ENCODE data around the gene TENM3.

Gene TENM3

DNA sequence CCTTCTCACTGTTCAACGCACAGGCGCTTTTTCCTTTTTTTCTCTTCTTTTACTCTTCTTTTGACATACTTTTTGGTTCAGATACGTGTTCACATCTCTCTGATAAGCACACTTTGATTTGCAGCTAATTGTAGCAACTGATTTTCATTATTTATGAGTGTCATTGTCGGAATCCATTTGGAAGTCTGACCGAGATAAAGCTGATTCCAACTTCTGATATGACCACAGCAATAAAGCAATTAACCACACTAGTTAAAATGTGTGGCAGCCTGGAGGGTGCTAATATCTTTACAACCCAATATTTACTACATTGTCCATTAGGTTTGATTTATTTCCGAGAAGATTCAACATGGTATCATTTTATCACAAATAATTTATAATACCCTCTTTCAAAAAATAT lies 101.8 kb downstream of the TENM3 start:
- H3K27ac ChIP-seq (ENCODE audit: low read depth, low read length): no peak overlapping the region
- no peak overlapping the region for H3K9ac ChIP-seq (ENCODE audit: low read length)
- no peaks in the 10 kb centered on the region for H3K36me3 ChIP-seq (ENCODE audit: insufficient read depth, low read length)
- no peak overlapping the region for H3K4me3 ChIP-seq (ENCODE audit: low read depth in 1 of 2, low read length in 2 of 2)
- no peaks in the 10 kb centered on the region for H3K9me3 ChIP-seq (ENCODE audit: low read length)
- no peaks in the 10 kb centered on the region for H3K4me1 ChIP-seq (ENCODE audit: insufficient read depth, low read length)
- H3K27me3 ChIP-seq (ENCODE audit: control insufficient read depth in 1 of 2, insufficient read depth in 2 of 2, low read length in 2 of 2): no peaks in the 10 kb centered on the region

DNA sequence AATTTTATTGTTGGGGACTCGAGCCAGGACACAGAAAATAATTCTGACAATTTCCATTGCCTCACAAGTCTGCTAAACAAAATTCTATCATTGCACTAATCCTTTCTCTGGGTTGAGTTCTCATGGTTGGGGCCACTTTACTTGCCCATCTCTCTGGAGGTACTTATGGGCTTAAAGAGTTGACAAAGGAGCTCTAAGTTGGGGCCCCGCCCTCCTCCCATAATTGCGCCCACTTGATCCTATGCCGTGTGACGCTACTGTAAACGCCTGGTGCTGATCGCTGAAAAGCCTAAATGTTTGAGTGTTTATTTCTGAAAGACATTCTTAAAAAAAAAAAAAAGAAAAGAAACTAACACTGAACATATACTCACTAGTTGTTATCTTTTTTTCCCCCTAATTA lies 103.0 kb downstream of the TENM3 start:
- Histone ChIP-seq H3K9ac (ENCODE audit: low read length) (no peak overlapping the region), H3K27ac (ENCODE audit: low read depth, low read length) (no peak overlapping the region), H3K27me3 (ENCODE audit: control insufficient read depth in 1 of 2, insufficient read depth in 2 of 2, low read length in 2 of 2) (no peaks in the 10 kb centered on the region), H3K4me3 (ENCODE audit: low read depth in 1 of 2, low read length in 2 of 2) (no peak overlapping the region), H3K4me1 (ENCODE audit: insufficient read depth, low read length) (no peaks in the 10 kb centered on the region), H3K36me3 (ENCODE audit: insufficient read depth, low read length) (no peaks in the 10 kb centered on the region), H3K9me3 (ENCODE audit: low read length) (no peaks in the 10 kb centered on the region)

DNA sequence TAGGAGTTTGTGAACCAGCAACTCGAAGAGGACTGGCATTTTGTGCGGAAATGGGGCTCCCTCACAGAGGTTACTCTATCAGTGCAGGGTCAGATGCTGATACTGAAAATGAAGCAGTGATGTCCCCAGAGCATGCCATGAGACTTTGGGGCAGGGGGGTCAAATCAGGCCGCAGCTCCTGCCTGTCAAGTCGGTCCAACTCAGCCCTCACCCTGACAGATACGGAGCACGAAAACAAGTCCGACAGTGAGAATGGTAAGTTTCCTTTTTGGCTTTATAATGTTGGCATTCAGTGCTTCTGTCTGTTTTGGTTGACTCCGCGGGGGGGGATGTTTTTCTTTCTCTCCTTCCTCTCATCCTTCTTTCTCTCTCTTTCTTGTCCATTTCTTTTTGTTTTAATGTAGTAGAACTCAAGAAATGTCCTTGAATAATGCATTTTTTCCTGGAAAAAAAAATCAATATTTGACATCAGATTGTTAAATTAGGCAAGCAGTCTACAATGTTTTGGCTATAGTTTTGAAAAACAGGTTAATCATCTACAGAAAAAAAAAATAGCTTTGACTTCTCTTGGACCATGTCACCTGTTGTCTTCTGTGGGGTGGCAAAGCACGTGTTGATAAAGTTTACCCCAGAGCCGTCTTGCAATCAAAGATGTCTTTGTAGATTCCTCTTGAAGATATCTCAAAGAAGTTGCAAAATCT lies 103.6 kb downstream of the TENM3 start:
- no peaks in the 10 kb centered on the region for H3K36me3 ChIP-seq (ENCODE audit: insufficient read depth, low read length)
- no peak overlapping the region for H3K9ac ChIP-seq (ENCODE audit: low read length)
- H3K4me3 ChIP-seq (ENCODE audit: low read depth in 1 of 2, low read length in 2 of 2): no peak overlapping the region
- H3K9me3 ChIP-seq (ENCODE audit: low read length): no peaks in the 10 kb centered on the region
- no peaks in the 10 kb centered on the region for H3K27me3 ChIP-seq (ENCODE audit: control insufficient read depth in 1 of 2, insufficient read depth in 2 of 2, low read length in 2 of 2)
- H3K27ac ChIP-seq (ENCODE audit: low read depth, low read length): no peak overlapping the region
- H3K4me1 ChIP-seq (ENCODE audit: insufficient read depth, low read length): no peaks in the 10 kb centered on the region

DNA sequence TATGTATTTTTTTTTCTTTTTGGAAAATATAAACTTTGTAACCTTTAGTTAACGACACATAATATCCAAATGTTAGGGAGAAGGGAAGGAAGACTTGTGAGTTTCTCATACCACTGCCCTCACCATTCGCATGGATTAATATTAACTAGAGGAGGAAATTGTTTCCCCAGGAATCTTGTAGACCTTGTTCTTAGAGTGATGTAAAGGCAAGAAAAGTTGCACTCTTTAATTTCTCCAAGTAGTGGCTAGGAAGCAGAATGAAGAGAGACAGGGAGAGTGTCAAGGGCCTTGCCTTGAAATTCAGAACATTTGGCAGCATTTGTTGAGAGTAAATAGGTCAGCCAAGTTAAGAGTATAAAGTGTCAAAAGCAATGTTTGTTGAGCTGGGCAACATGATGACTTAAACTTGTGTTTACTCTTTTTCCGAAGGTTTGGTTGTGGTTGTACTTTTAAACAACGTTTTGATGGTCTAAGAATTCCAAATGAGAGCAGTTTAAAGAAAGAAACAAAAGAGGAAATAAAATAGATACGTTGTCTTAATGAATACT lies 105.7 kb downstream of the TENM3 start:
- H3K36me3 ChIP-seq (ENCODE audit: insufficient read depth, low read length): no peaks in the 10 kb centered on the region
- no peaks in the 10 kb centered on the region for H3K27me3 ChIP-seq (ENCODE audit: control insufficient read depth in 1 of 2, insufficient read depth in 2 of 2, low read length in 2 of 2)
- H3K4me1 ChIP-seq (ENCODE audit: insufficient read depth, low read length): no peaks in the 10 kb centered on the region
- no peak overlapping the region for H3K27ac ChIP-seq (ENCODE audit: low read depth, low read length)
- no peak overlapping the region for H3K4me3 ChIP-seq (ENCODE audit: low read depth in 1 of 2, low read length in 2 of 2)
- no peaks in the 10 kb centered on the region for H3K9me3 ChIP-seq (ENCODE audit: low read length)
- no peak overlapping the region for H3K9ac ChIP-seq (ENCODE audit: low read length)

GRCh38 chr4:182350041-182350440 lies 106.8 kb downstream of the TENM3 start:
- no peaks in the 10 kb centered on the region for H3K36me3 ChIP-seq (ENCODE audit: insufficient read depth, low read length)
- no peaks in the 10 kb centered on the region for H3K4me1 ChIP-seq (ENCODE audit: insufficient read depth, low read length)
- H3K9ac ChIP-seq (ENCODE audit: low read length): no peak overlapping the region
- no peak overlapping the region for H3K4me3 ChIP-seq (ENCODE audit: low read depth in 1 of 2, low read length in 2 of 2)
- no peak overlapping the region for H3K27ac ChIP-seq (ENCODE audit: low read depth, low read length)
- no peaks in the 10 kb centered on the region for H3K27me3 ChIP-seq (ENCODE audit: control insufficient read depth in 1 of 2, insufficient read depth in 2 of 2, low read length in 2 of 2)
- H3K9me3 ChIP-seq (ENCODE audit: low read length): no peaks in the 10 kb centered on the region

GRCh38 chr4:182351485-182351884 lies 108.3 kb downstream of the TENM3 start:
- no peak overlapping the region for H3K4me3 ChIP-seq (ENCODE audit: low read depth in 1 of 2, low read length in 2 of 2)
- H3K27me3 ChIP-seq (ENCODE audit: control insufficient read depth in 1 of 2, insufficient read depth in 2 of 2, low read length in 2 of 2): no peaks in the 10 kb centered on the region
- H3K9ac ChIP-seq (ENCODE audit: low read length): no peak overlapping the region
- no peak overlapping the region for H3K27ac ChIP-seq (ENCODE audit: low read depth, low read length)
- H3K36me3 ChIP-seq (ENCODE audit: insufficient read depth, low read length): no peaks in the 10 kb centered on the region
- no peaks in the 10 kb centered on the region for H3K4me1 ChIP-seq (ENCODE audit: insufficient read depth, low read length)
- no peaks in the 10 kb centered on the region for H3K9me3 ChIP-seq (ENCODE audit: low read length)

DNA sequence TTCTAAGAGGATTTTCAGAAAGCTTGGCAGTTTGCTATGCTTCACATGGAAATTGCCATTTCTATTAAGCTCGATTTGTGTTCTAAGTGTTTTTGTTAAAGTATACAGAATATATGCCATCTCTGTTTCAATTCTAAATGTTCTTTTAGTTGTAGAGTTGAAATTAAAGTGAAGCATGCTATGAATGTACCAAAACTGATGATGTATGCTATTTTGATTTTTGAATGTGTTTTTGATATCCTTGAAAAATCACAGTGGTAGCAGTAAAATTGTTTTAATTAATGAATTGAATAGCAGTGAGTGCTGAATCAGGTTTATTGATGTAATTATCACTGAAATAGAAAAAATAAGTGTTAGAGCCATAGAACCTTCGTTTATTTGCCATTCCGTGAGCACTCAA lies 110.9 kb downstream of the TENM3 start:
- Histone ChIP-seq H3K9me3 (ENCODE audit: low read length) (no peaks in the 10 kb centered on the region), H3K27me3 (ENCODE audit: control insufficient read depth in 1 of 2, insufficient read depth in 2 of 2, low read length in 2 of 2) (no peaks in the 10 kb centered on the region), H3K27ac (ENCODE audit: low read depth, low read length) (no peak overlapping the region), H3K36me3 (ENCODE audit: insufficient read depth, low read length) (no peaks in the 10 kb centered on the region), H3K4me1 (ENCODE audit: insufficient read depth, low read length) (no peaks in the 10 kb centered on the region), H3K4me3 (ENCODE audit: low read depth in 1 of 2, low read length in 2 of 2) (no peak overlapping the region), H3K9ac (ENCODE audit: low read length) (no peak overlapping the region)

- Histone ChIP-seq H3K9ac (ENCODE audit: low read length) (no peak overlapping the region), H3K4me1 (ENCODE audit: insufficient read depth, low read length) (no peaks in the 10 kb centered on the region), H3K9me3 (ENCODE audit: low read length) (no peaks in the 10 kb centered on the region), H3K27me3 (ENCODE audit: control insufficient read depth in 1 of 2, insufficient read depth in 2 of 2, low read length in 2 of 2) (no peaks in the 10 kb centered on the region), H3K36me3 (ENCODE audit: insufficient read depth, low read length) (no peaks in the 10 kb centered on the region), H3K4me3 (ENCODE audit: low read depth in 1 of 2, low read length in 2 of 2) (no peak overlapping the region), H3K27ac (ENCODE audit: low read depth, low read length) (no peak overlapping the region)
Measured at GRCh38 chr4:182354867-182355266, 111.7 kb downstream of the TENM3 start.

GRCh38 chr4:182367153-182367552 lies 124.0 kb downstream of the TENM3 start:
- Histone ChIP-seq H3K36me3 (ENCODE audit: insufficient read depth, low read length) (no peaks in the 10 kb centered on the region), H3K27me3 (ENCODE audit: control insufficient read depth in 1 of 2, insufficient read depth in 2 of 2, low read length in 2 of 2) (no peaks in the 10 kb centered on the region), H3K4me1 (ENCODE audit: insufficient read depth, low read length) (no peaks in the 10 kb centered on the region), H3K27ac (ENCODE audit: low read depth, low read length) (no peak overlapping the region), H3K9ac (ENCODE audit: low read length) (no peak overlapping the region), H3K9me3 (ENCODE audit: low read length) (no peaks in the 10 kb centered on the region), H3K4me3 (ENCODE audit: low read depth in 1 of 2, low read length in 2 of 2) (no peak overlapping the region)

DNA sequence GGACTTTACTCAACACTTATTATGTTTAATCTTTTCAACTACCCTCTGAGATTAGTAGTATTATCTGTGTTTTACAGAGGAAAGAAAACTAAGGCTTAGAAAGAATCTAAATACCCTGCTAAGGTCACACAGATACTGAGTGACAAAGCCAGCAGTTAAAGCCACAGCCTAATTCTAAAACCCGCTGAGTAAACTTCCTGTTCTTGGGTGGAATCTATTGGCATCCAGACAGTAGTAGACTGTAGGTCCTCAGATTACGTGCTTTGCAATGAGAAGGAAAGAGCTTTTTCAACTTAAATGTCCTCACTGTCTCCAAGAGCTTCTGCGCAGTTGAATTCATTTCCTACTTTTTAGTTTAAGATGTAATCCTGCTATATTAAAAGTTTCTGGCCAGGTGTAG lies 126.0 kb downstream of the TENM3 start:
- H3K4me3 ChIP-seq (ENCODE audit: low read depth in 1 of 2, low read length in 2 of 2): no peak overlapping the region

DNA sequence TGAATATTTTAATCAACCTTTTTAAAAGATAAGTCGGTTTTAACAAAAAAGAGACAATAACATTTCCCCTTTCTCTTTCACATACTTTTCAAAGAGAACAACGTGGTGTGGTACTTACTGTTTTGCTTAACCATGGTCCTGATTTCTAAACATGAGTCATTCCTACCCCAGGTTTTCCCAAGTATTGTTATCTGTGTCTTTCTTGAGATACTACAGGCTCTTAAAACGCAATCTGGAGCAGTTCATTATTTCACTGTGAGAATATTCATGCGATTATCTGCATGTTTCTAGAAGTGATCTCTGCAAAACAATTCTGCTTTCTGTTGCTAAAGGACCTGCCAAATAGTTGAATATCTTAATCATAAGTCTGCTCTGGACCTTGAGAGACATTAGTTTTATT lies 127.3 kb downstream of the TENM3 start:
- no peaks in the 10 kb centered on the region for H3K36me3 ChIP-seq (ENCODE audit: insufficient read depth, low read length)
- no peak overlapping the region for H3K27ac ChIP-seq (ENCODE audit: low read depth, low read length)
- H3K9ac ChIP-seq (ENCODE audit: low read length): no peak overlapping the region
- H3K27me3 ChIP-seq (ENCODE audit: control insufficient read depth in 1 of 2, insufficient read depth in 2 of 2, low read length in 2 of 2): no peaks in the 10 kb centered on the region
- no peaks in the 10 kb centered on the region for H3K4me1 ChIP-seq (ENCODE audit: insufficient read depth, low read length)
- H3K9me3 ChIP-seq (ENCODE audit: low read length): no peaks in the 10 kb centered on the region
- no peak overlapping the region for H3K4me3 ChIP-seq (ENCODE audit: low read depth in 1 of 2, low read length in 2 of 2)

More for the DNA sequence above, 126.0 kb downstream of the TENM3 start:
- H3K9me3 ChIP-seq (ENCODE audit: low read length): no peaks in the 10 kb centered on the region
- H3K4me1 ChIP-seq (ENCODE audit: insufficient read depth, low read length): no peaks in the 10 kb centered on the region
- H3K9ac ChIP-seq (ENCODE audit: low read length): no peak overlapping the region
- H3K36me3 ChIP-seq (ENCODE audit: insufficient read depth, low read length): no peaks in the 10 kb centered on the region
- H3K27ac ChIP-seq (ENCODE audit: low read depth, low read length): no peak overlapping the region
- H3K27me3 ChIP-seq (ENCODE audit: control insufficient read depth in 1 of 2, insufficient read depth in 2 of 2, low read length in 2 of 2): no peaks in the 10 kb centered on the region

DNA sequence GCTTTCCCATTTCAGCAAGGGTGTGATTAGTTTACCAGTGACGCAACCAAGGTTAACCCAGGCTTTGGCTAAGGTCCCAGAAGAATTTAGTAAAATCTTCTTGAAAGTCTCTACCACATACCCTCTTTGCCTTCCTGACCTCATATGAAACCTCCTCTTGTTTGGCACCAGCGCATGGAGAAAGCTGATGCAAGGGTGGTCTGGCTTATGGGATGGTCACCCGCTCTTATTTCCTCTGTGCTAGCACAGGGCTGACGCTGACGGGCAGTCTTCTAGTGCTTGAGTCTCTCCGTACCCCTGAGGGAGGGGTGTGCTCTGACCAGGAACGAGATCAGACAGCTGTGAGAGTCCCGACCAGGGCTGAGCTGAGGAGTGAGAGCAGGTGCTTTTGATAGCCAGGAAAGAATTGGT lies 137.6 kb downstream of the TENM3 start:
- Histone ChIP-seq H3K4me3 (ENCODE audit: low read depth in 1 of 2, low read length in 2 of 2) (no peak overlapping the region), H3K27me3 (ENCODE audit: control insufficient read depth in 1 of 2, insufficient read depth in 2 of 2, low read length in 2 of 2) (no peaks in the 10 kb centered on the region), H3K36me3 (ENCODE audit: insufficient read depth, low read length) (no peaks in the 10 kb centered on the region), H3K9me3 (ENCODE audit: low read length) (no peaks in the 10 kb centered on the region), H3K9ac (ENCODE audit: low read length) (no peak overlapping the region), H3K4me1 (ENCODE audit: insufficient read depth, low read length) (no peaks in the 10 kb centered on the region), H3K27ac (ENCODE audit: low read depth, low read length) (no peak overlapping the region)
